T-cell (primary cell): Measurements from ENCODE around the gene WDFY1. TPM values are rescaled to one million over a fixed set of nuclear protein-coding genes. Genes with fewer than 3 reads are reported as not detected.

Experiments used
- ATAC-seq, 4 experiments: fragments of 200-7000 bp in 3 of 4; fragments of 150-1000 bp in 1 of 4; cut with Tn5 transposase; replicated peaks in 1 of 4; 1 replicate in 3 of 4; 2 replicates in 1 of 4; pipeline ENCODE4 v1.10.0; 2021; ENCODE audit warnings: moderate library complexity in 3 of 4, mild to moderate bottlenecking in 2 of 4, moderate number of reproducible peaks in 1 of 4
- CTCF ChIA-PET, 2 donors: fragments of 300-600 bp; sonication (Branson Sonifier 250); formaldehyde crosslinking; loops; one replicate each; lab custom pipeline; 2022; ENCODE audit warnings: antibody characterized with exemption in 2 of 2; lab: Charles Lee
- POLR2A ChIA-PET, 2 donors: fragments of 300-600 bp; sonication (Branson Sonifier 250); formaldehyde crosslinking; loops; one replicate each; lab custom pipeline; 2022; ENCODE audit warnings: antibody characterized with exemption in 2 of 2; lab: Charles Lee
- DNase-seq, 35 experiments: peaks; one replicate each; pipeline versions ENCODE4 v3.0.0 to v3.0.0-alpha.2; 2013 to 2023
- H3K27ac ChIP-seq: one replicate; pipeline ENCODE4 v1.5.1; 2013; ENCODE audit warnings: low read length
- H3K27me3 ChIP-seq, 2 experiments: replicated peaks in 1 of 2; 1 replicate in 1 of 2; 2 replicates in 1 of 2; pipeline versions ENCODE4 v1.6.1 to v1.7.0; 2013; ENCODE audit warnings: low read length in 1 of 2, mixed read lengths in 1 of 2; ENCODE audit not compliant: control insufficient read depth in 2 of 2, insufficient read depth in 2 of 2; ENCODE audit errors: extremely low read depth in 1 of 2
- H3K36me3 ChIP-seq, 2 donors: 1 replicate in 1 of 2; 2 replicates in 1 of 2; pipeline versions ENCODE4 v1.6.1 to v1.7.0; 2013; ENCODE audit warnings: low read length in 1 of 2; ENCODE audit not compliant: control insufficient read depth in 2 of 2, insufficient read depth in 1 of 2; ENCODE audit errors: extremely low read depth in 1 of 2
- H3K4me1 ChIP-seq, 2 experiments: 1 replicate in 1 of 2; 2 replicates in 1 of 2; pipeline versions ENCODE4 v1.6.1 to v1.7.0; 2013; ENCODE audit warnings: low read length in 2 of 2, mixed read lengths in 1 of 2; ENCODE audit not compliant: insufficient read depth in 2 of 2, control insufficient read depth in 1 of 2; ENCODE audit errors: extremely low read depth in 1 of 2
- H3K4me3 ChIP-seq, 2 donors: 1 replicate in 1 of 2; 2 replicates in 1 of 2; pipeline versions ENCODE4 v1.5.1 to v1.7.0; 2013; ENCODE audit warnings: mild to moderate bottlenecking in 2 of 2, low read length in 1 of 2, moderate library complexity in 1 of 2; ENCODE audit not compliant: control insufficient read depth in 1 of 2; ENCODE audit errors: extremely low read depth in 1 of 2
- H3K9me3 ChIP-seq: 2 replicates; pipeline ENCODE4 v1.7.0; 2013
- H3K27ac Mint-ChIP-seq, 2 donors: one replicate each; pipeline ENCODE4 v1.8.0; 2020 to 2021; ENCODE audit warnings: mild to moderate bottlenecking in 2 of 2, mixed read lengths in 2 of 2
- H3K27me3 Mint-ChIP-seq, 2 donors: one replicate each; pipeline ENCODE4 v1.8.0; 2021 to 2022; ENCODE audit warnings: mixed read lengths in 2 of 2
- H3K36me3 Mint-ChIP-seq: one replicate; pipeline ENCODE4 v1.8.0; 2021; ENCODE audit warnings: mixed read lengths
- H3K4me1 Mint-ChIP-seq, 3 donors: one replicate each; pipeline ENCODE4 v1.8.0; 2020 to 2022; ENCODE audit warnings: mixed read lengths in 3 of 3, mild to moderate bottlenecking in 1 of 3
- H3K4me3 Mint-ChIP-seq, 3 donors: one replicate each; pipeline ENCODE4 v1.8.0; 2020 to 2022; ENCODE audit warnings: mild to moderate bottlenecking in 3 of 3, mixed read lengths in 3 of 3, moderate library complexity in 3 of 3
- H3K9me3 Mint-ChIP-seq, 3 donors: one replicate each; pipeline ENCODE4 v1.8.0; 2020 to 2022; ENCODE audit warnings: mixed read lengths in 3 of 3
- WGBS: methylation state at CpG from one replicate; pipeline ENCODE4 v1.1.5; 2013; ENCODE audit warnings: missing lambda C conversion rate; ENCODE audit not compliant: insufficient coverage; 5-methylcytosine and 5-hydroxymethylcytosine counted together
- total RNA-seq, 35 experiments: library from RNA in 6 of 35; stranded (reverse) in 6 of 35; fragments of 120-200 nt in 1 of 35; gene quantifications; one replicate each; pipeline versions ENCODE4 v1.2.1 to v1.2.4 and lab custom pipeline; 2013 to 2026

Gene WDFY1
- total RNA-seq, 5 donors from 2014 or later (not counting 1 experiment from before 2014, with no cell fraction given): 27.5 to 45.2 (median 36.6) TPM

GRCh38 chr2:223870840-223871611 lies 74.1 kb downstream of the WDFY1 start:
- H3K4me3 ChIP-seq: no peak overlapping the region
- DNase-seq (no peak), ATAC-seq (no peak)
- Mint-ChIP-seq H3K9me3 (no peaks in the 10 kb centered on the region), H3K36me3 (peaks cover 34% of the 10 kb centered on the region), H3K27me3 (no peaks in the 10 kb centered on the region), H3K27ac (no peak overlapping the region), H3K4me1 (peaks cover 7% of the 10 kb centered on the region in 3 donors), H3K4me3 (no peak overlapping the region)
- POLR2A ChIA-PET: interaction anchor here in 1 of 2 donors (0.5 kb wide), 1 partner anchor 54 kb away, joined by 4 read pairs; no protein-coding TSS in a partner anchor
- H3K27me3 ChIP-seq: peaks cover 0 to 2% of the 10 kb centered on the region in 2 experiments
- CTCF ChIA-PET: no interaction called here
- H3K9me3 ChIP-seq: no peaks in the 10 kb centered on the region
- H3K27ac ChIP-seq: no peak overlapping the region
- peaks cover 6 to 7% of the 10 kb centered on the region in 2 experiments for H3K4me1 ChIP-seq
- WGBS: no CpG with 5 or more reads among the region's 7 CpGs
- peaks cover 0 to 13% of the 10 kb centered on the region in 2 donors for H3K36me3 ChIP-seq

GRCh38 chr2:223868005-223868404 lies 77.1 kb downstream of the WDFY1 start:
- 100% methylated on average over 2 of the region's 3 CpGs for WGBS
- Mint-ChIP-seq H3K4me1 (peaks cover 22 to 23% (median 23%) of the 10 kb centered on the region in 3 donors), H3K9me3 (no peaks in the 10 kb centered on the region), H3K27me3 (no peaks in the 10 kb centered on the region), H3K4me3 (no peak overlapping the region), H3K27ac (no peak overlapping the region), H3K36me3 (peaks cover 17% of the 10 kb centered on the region)
- Histone ChIP-seq H3K9me3 (no peaks in the 10 kb centered on the region), H3K27ac (no peak overlapping the region), H3K4me3 (no peak overlapping the region), H3K27me3 (peaks cover 0 to 2% of the 10 kb centered on the region in 2 experiments), H3K4me1 (peaks cover 21 to 23% of the 10 kb centered on the region in 2 experiments), H3K36me3 (peaks cover 0 to 11% of the 10 kb centered on the region in 2 donors)
- ATAC-seq (no peak), DNase-seq (no peak)
- CTCF ChIA-PET: interaction anchor here (0.5 to 0.7 kb wide), 3 partner anchors 69 to 1116 kb away, joined by 3 to 4 read pairs (median 3); no protein-coding TSS in a partner anchor
- POLR2A ChIA-PET: interaction anchor here in 1 of 2 donors (0.5 kb wide), 1 partner anchor 316 kb away, joined by 4 read pairs; no protein-coding TSS in a partner anchor

- peak overlapping the region; percentile 28 for H3K27ac ChIP-seq
- 20% methylated on average over 2 of the region's 2 CpGs for WGBS
- H3K36me3 ChIP-seq: peaks cover 0 to 6% of the 10 kb centered on the region in 2 donors
- ATAC-seq: peak in 1 of 4 experiments; percentile 42
- POLR2A ChIA-PET: no interaction called here
- peaks cover 21 to 23% of the 10 kb centered on the region in 2 experiments for H3K4me1 ChIP-seq
- Mint-ChIP-seq H3K36me3 (peaks cover 7% of the 10 kb centered on the region), H3K4me3 (peak overlapping the region in 1 of 3 donors; percentile 43), H3K27me3 (no peaks in the 10 kb centered on the region), H3K9me3 (no peaks in the 10 kb centered on the region), H3K4me1 (peaks cover 22 to 23% (median 23%) of the 10 kb centered on the region in 3 donors), H3K27ac (peak overlapping the region in 1 of 2 donors; percentile 33)
- DNase-seq: peak in 1 of 35 experiments; percentile 30
- no peaks in the 10 kb centered on the region for H3K9me3 ChIP-seq
- H3K4me3 ChIP-seq: no peak overlapping the region
- CTCF ChIA-PET: no interaction called here
- peaks cover 0 to 2% of the 10 kb centered on the region in 2 experiments for H3K27me3 ChIP-seq
Measured at GRCh38 chr2:223865907-223866508, 79.1 kb downstream of the WDFY1 start.

GRCh38 chr2:223865124-223865523 lies 80.0 kb downstream of the WDFY1 start:
- H3K4me3 ChIP-seq: no peak overlapping the region
- H3K9me3 Mint-ChIP-seq: no peaks in the 10 kb centered on the region
- peaks cover 22 to 23% (median 23%) of the 10 kb centered on the region in 3 donors for H3K4me1 Mint-ChIP-seq
- peak in 29 of 35 experiments; percentile 4 to 68 (median 17) for DNase-seq
- H3K27ac Mint-ChIP-seq: peak overlapping the region; percentile 17 to 19
- ChIA-PET POLR2A (interaction anchor here in 1 of 2 donors (0.6 kb wide), 1 partner anchor 85 kb away, joined by 5 read pairs; no protein-coding TSS in a partner anchor), CTCF (interaction anchor here (0.6 to 1.0 kb wide), 3 partner anchors 17 to 128 kb away, joined by 3 to 4 read pairs (median 4); no protein-coding TSS in a partner anchor)
- no peaks in the 10 kb centered on the region for H3K27me3 Mint-ChIP-seq
- peaks cover 0 to 3% of the 10 kb centered on the region in 2 donors for H3K36me3 ChIP-seq
- peaks cover 2% of the 10 kb centered on the region for H3K36me3 Mint-ChIP-seq
- no peaks in the 10 kb centered on the region for H3K9me3 ChIP-seq
- peaks cover 0 to 2% of the 10 kb centered on the region in 2 experiments for H3K27me3 ChIP-seq
- H3K4me3 Mint-ChIP-seq: peak overlapping the region in 1 of 3 donors; percentile 43
- no CpG with 5 or more reads among the region's 4 CpGs for WGBS
- H3K4me1 ChIP-seq: peaks cover 21 to 23% of the 10 kb centered on the region in 2 experiments
- ATAC-seq: peak; percentile 80 to 97 (median 92)
- peak overlapping the region; percentile 28 for H3K27ac ChIP-seq

- DNase-seq (no peak), ATAC-seq (no peak)
- ChIA-PET CTCF (no interaction called here), POLR2A (no interaction called here)
- Mint-ChIP-seq H3K4me3 (no peak overlapping the region), H3K27ac (no peak overlapping the region), H3K4me1 (peaks cover 22 to 23% (median 23%) of the 10 kb centered on the region in 3 donors), H3K27me3 (no peaks in the 10 kb centered on the region), H3K36me3 (no peaks in the 10 kb centered on the region), H3K9me3 (no peaks in the 10 kb centered on the region)
- Histone ChIP-seq H3K4me3 (no peak overlapping the region), H3K36me3 (no peaks in the 10 kb centered on the region), H3K27ac (no peak overlapping the region), H3K9me3 (no peaks in the 10 kb centered on the region), H3K4me1 (peaks cover 21 to 32% of the 10 kb centered on the region in 2 experiments), H3K27me3 (peaks cover 0 to 2% of the 10 kb centered on the region in 2 experiments)
- WGBS: no CpG with 5 or more reads among the region's 2 CpGs
Measured at GRCh38 chr2:223863491-223863890, 81.6 kb downstream of the WDFY1 start.
